IMR-90 (cell line): ENCODE measurements around the gene HOXA13.

Experiments
- BHLHE40 ChIP-seq: fragments of 150-350 bp; IDR thresholded peaks from 2 replicates; pipeline ENCODE4 v1.6.1; 2016; ENCODE audit warnings: mild to moderate bottlenecking, low read depth, low read length
- CEBPB ChIP-seq: IDR thresholded peaks from 2 replicates; pipeline ENCODE4 v1.6.1; 2012; ENCODE audit warnings: low read depth, low read length, improper control_type of control experiment
- FOS ChIP-seq: fragments of 150-350 bp; IDR thresholded peaks from 2 replicates; pipeline ENCODE4 v1.6.1; 2016; ENCODE audit warnings: low read depth, low read length
- MAFK ChIP-seq: IDR thresholded peaks from 2 replicates; pipeline ENCODE4 v1.6.1; 2012; ENCODE audit warnings: low read depth, low read length, improper control_type of control experiment
- MAZ ChIP-seq: IDR thresholded peaks from 2 replicates; pipeline ENCODE4 v1.6.1; 2012; ENCODE audit warnings: low read depth, mild to moderate bottlenecking, low read length, improper control_type of control experiment, moderate library complexity, borderline replicate concordance
- POLR2A ChIP-seq: IDR thresholded peaks from 2 replicates; pipeline ENCODE4 v1.6.1; 2012; ENCODE audit warnings: mild to moderate bottlenecking, low read depth, low read length
- RFX5 ChIP-seq: IDR thresholded peaks from 2 replicates; pipeline ENCODE4 v1.8.0; 2012; ENCODE audit warnings: low read depth, mild to moderate bottlenecking, low read length, moderate library complexity
- SMC3 ChIP-seq: fragments of 150-350 bp; IDR thresholded peaks from 2 replicates; pipeline ENCODE4 v1.6.1; 2016; ENCODE audit warnings: low read depth, mild to moderate bottlenecking, antibody characterized with exemption, low read length, moderate library complexity
- TF ChIP-seq, protein P1 (sequence below): conservative IDR thresholded peaks from 2 replicates; pipeline ENCODE4 v1.5.1; 2012; ENCODE audit warnings: mild to moderate bottlenecking, low read depth, low read length, improper control_type of control experiment
- TF ChIP-seq, protein P2 (sequence below): fragments of 150-350 bp; IDR thresholded peaks from 2 replicates; pipeline ENCODE4 v1.6.1; 2016; ENCODE audit warnings: low read depth, mild to moderate bottlenecking, low read length, moderate library complexity, borderline replicate concordance
- TF ChIP-seq, protein P3 (sequence below): fragments of 150-350 bp; IDR thresholded peaks from 2 replicates; pipeline ENCODE4 v1.6.1; 2017; ENCODE audit warnings: mild to moderate bottlenecking, antibody characterized with exemption, low read length, low read depth

DNA sequence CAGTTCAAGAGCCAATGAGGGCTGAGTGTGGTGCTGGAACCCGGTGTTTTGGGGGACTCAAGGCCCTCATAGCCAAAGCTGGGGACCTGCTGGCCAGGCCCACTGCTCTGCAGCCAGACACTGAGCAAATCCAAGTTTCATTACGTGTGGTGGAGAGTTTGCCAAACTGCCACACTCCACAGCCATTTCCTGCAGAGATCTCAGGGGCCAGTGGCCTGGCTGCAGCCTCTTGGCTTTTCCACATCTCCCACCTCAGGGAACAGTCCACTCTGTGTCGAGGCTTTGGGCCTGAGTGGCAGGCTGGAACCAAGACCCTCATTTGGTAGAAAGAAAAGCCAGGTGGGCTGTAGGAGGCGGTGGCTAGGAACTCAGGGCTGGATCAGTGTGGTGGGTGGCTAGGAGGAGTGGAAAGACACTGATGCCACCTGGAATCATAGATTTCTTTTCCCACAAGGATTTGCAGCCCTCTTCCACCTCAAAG, 18.1 kb downstream of the HOXA13 start:
- TF ChIP-seq, protein P1, sequence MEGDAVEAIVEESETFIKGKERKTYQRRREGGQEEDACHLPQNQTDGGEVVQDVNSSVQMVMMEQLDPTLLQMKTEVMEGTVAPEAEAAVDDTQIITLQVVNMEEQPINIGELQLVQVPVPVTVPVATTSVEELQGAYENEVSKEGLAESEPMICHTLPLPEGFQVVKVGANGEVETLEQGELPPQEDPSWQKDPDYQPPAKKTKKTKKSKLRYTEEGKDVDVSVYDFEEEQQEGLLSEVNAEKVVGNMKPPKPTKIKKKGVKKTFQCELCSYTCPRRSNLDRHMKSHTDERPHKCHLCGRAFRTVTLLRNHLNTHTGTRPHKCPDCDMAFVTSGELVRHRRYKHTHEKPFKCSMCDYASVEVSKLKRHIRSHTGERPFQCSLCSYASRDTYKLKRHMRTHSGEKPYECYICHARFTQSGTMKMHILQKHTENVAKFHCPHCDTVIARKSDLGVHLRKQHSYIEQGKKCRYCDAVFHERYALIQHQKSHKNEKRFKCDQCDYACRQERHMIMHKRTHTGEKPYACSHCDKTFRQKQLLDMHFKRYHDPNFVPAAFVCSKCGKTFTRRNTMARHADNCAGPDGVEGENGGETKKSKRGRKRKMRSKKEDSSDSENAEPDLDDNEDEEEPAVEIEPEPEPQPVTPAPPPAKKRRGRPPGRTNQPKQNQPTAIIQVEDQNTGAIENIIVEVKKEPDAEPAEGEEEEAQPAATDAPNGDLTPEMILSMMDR: no peak
- TF ChIP-seq FOS (no peak), POLR2A (no peak), MAFK (no peak), RFX5 (no peak), BHLHE40 (no peak), SMC3 (no peak), MAZ (no peak), CEBPB (no peak)
- TF ChIP-seq, protein P2, sequence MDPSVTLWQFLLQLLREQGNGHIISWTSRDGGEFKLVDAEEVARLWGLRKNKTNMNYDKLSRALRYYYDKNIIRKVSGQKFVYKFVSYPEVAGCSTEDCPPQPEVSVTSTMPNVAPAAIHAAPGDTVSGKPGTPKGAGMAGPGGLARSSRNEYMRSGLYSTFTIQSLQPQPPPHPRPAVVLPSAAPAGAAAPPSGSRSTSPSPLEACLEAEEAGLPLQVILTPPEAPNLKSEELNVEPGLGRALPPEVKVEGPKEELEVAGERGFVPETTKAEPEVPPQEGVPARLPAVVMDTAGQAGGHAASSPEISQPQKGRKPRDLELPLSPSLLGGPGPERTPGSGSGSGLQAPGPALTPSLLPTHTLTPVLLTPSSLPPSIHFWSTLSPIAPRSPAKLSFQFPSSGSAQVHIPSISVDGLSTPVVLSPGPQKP: no peak
- TF ChIP-seq, protein P3, sequence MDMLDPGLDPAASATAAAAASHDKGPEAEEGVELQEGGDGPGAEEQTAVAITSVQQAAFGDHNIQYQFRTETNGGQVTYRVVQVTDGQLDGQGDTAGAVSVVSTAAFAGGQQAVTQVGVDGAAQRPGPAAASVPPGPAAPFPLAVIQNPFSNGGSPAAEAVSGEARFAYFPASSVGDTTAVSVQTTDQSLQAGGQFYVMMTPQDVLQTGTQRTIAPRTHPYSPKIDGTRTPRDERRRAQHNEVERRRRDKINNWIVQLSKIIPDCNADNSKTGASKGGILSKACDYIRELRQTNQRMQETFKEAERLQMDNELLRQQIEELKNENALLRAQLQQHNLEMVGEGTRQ: no peak
